ENCODE data around the gene CKS1B. TPM values are rescaled to one million over a fixed set of nuclear protein-coding genes. Genes with fewer than 3 reads are reported as not detected.

Gene CKS1B
- total and polyA plus RNA-seq, 9 of the 15 experiments (the other 6 are each of a cell fraction or from before 2014, with no cell fraction given): 215 to 1,103 (median 460) TPM

- TF ChIP-seq ATF6 (CRISPR knock-in tag; IDR thresholded peaks at IDR 0.05): no peak
- TF ChIP-seq ZKSCAN1 (IDR thresholded peaks at IDR 0.05; ENCODE audit: low read depth, low read length): no peak
- TF ChIP-seq CSDE1 (IDR thresholded peaks at IDR 0.05): no peak
- TF ChIP-seq MED1 (CRISPR knock-in tag; IDR thresholded peaks at IDR 0.05; ENCODE audit: borderline replicate concordance): no peak
- no peak for TF ChIP-seq FOXK1 (CRISPR knock-in tag; IDR thresholded peaks at IDR 0.05; ENCODE audit: borderline replicate concordance)
- no peak for TF ChIP-seq ZNF24 (IDR thresholded peaks at IDR 0.05)
- TF ChIP-seq ZNF311 (CRISPR knock-in tag; IDR thresholded peaks at IDR 0.05): no peak
- TF ChIP-seq UBTF (IDR thresholded peaks at IDR 0.05; ENCODE audit: borderline replicate concordance in 1 of 2, low read depth in 2 of 2, low read length in 2 of 2): no peak
- TF ChIP-seq GTF2F1 (IDR thresholded peaks at IDR 0.05; ENCODE audit: low read depth, low read length): no peak
- TF ChIP-seq HMGN3 (IDR thresholded peaks at IDR 0.05; ENCODE audit: borderline replicate concordance, extremely low read depth, insufficient read length, low read depth, low read length): peak; percentile 67
- TF ChIP-seq SIX5 (IDR thresholded peaks at IDR 0.05; ENCODE audit: borderline replicate concordance in 1 of 2, insufficient read depth in 1 of 2, low read depth in 1 of 2, low read length in 2 of 2): no peak
- TF ChIP-seq MLX (CRISPR knock-in tag; conservative IDR thresholded peaks at IDR 0.05): no peak
- TF ChIP-seq ARNT (IDR thresholded peaks at IDR 0.05): no peak
- TF ChIP-seq ZNF175 (CRISPR knock-in tag; IDR thresholded peaks at IDR 0.05; ENCODE audit: low read depth): no peak
- TF ChIP-seq NFE2 (IDR thresholded peaks at IDR 0.05; ENCODE audit: low read depth): no peak
- no peak for TF ChIP-seq ELF1 (tag; IDR thresholded peaks at IDR 0.05)
- no peak for TF ChIP-seq ZNF165 (CRISPR knock-in tag; IDR thresholded peaks at IDR 0.05; ENCODE audit: borderline replicate concordance)
- no peak for TF ChIP-seq NR0B1 (IDR thresholded peaks at IDR 0.05; ENCODE audit: partially characterized antibody)
- no peak for TF ChIP-seq ZNF324 (CRISPR knock-in tag; IDR thresholded peaks at IDR 0.05)
- TF ChIP-seq BRCA1 (IDR thresholded peaks at IDR 0.05): no peak
- TF ChIP-seq BRCA1 (CRISPR knock-in tag; IDR thresholded peaks at IDR 0.05): 0 out of 2 replicates have a peak, but pooled peaks have one; percentile 20
Observed at GRCh38 chr1:155003227-155003765, 28.8 kb downstream of the CKS1B start (continued).
